ENCODE results near the gene CPNE2.
"Not testable (repeated sequence)": the region's sequence is repeated elsewhere in the genome, so short reads cannot be mapped to it uniquely, and the experiment has no call there.

CPNE2 gene

DNA sequence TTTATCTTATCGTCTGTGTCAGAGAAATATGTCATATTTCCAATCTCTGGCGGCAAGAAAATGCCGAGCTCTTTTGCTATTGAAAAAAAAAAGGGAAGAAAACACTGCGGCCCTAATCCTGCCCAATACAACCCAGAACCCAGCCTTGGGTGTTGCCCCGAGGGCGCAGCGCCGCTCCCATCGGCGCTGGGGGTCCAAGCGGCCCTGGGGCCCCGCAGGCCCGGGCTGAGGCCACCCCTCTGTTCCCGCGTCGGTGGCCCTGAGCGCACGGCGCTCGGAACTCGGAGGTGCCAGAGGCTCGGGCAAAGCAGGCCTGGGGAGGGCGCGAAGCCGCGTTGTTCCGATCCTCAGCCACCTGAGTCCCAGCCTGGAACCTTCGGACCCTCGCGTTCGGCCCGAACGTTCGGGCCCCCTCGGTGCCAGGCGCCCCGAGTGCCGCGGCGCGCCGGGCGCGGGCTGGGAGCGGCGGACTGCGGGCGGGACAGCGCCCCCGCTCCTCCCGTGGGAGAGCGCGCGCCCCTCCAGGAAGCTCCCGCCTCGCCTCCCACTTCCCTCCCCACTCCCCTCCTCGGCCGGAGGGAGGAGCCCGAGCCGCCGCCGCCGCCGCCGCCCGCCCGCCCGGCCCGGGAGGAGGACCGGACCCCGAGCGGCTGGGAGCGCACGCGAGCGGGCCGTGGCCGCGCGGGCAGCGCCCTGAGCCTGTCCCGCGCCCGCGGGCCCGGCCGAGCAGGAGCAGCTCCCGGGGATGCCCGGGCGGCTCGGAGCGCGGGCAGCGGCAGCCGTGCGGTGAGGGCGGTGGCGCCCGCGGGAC, at the start of gene CPNE2:
Gene CPNE2 (plus strand): TSS at position 609 of the 811 bp plus-strand sequence. CDS start 18,160 bp downstream, outside the sequence.
- no peak for DNase-seq

DNA sequence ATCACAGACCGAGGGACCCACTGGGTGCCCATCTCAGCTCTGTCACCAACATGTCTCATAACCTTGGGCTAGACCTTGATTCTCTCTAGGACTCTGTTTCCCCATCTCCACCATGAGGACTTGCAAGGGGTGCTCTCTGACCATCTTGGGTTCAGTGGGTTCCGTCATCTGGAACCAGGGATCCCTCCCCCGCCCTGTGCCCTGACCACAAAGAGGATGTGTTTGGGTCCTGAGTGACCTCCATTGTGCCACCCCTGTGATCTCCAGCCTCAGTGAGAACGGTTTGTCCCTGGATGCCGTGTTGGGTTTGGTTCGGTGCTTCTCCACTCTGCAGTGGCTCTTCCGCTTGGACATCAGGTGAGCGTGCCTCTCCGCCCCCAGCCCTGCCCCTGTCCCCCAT, 49.1 kb upstream of the CPNE2 start:
- DNase-seq = no peak

DNA sequence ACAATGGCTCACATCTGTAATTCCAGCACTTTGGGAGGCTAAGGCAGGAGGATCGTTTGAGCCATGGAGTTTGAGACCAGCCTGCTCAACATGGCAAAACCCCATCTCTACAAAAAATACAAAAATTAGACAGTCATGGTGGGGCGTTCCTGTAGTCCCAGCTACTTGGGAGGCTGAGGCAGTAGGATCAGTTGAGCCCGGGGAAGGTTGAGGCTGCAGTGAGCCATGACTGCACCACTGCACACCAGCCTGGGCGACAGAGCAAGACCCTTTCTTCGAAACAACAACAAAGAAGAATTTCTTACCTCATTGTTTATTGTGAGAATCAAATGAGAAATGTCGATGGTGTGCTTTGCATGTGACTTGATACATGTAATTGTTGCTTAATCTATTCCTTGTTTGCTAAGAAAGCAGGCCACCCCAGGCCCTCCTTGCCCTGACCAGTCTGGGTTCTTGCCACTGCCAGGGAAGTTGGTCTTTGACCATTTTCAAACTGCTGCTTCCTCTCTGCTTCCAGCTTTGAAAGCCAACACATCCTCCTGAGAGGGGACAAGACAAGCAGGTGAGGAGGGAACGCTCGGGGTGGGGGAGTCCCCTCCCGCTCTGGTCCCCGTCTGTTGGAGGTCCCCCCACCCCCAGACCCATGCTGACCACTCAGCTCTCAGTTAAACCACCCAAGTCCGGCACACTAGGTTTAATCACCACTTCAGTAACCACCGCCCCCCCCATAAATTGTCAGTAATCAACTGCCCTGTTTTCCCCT, 47.3 kb upstream of the CPNE2 start:
- DNase-seq = no peak

DNA sequence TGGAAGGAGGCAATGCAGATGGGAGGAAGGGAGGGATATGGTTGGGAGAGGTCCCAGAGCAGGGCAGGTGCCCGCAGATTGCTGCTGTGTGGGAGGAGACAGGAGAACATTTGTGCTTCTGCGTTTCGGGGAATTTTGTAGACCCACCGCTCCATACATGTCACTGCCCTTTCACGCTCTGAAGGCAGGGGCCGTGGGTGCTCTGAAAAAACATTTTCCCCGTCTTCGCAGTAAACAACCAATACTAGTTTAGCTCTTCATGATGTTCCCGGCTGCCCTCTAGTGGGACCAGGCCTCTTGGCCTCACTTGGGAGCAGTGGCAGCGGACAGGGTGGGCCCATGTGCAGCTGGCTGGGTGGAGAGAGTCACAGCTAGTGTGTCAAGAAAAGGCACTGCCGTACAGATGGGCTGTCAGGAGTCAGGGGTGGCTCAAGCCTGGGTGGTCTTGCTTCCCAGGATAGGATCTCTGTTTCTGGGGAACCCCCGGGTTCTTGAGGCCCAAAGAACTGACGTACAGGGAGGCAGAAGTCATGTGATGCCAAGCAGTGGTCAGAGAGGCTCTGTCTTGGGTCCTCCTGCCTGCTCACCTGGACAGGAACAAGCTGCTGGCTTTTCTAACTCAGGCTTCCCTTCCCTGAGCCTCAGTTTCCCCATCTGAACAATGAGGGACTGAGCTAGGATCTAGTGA, 46.5 kb upstream of the CPNE2 start:
- DNase-seq = no peak

DNA sequence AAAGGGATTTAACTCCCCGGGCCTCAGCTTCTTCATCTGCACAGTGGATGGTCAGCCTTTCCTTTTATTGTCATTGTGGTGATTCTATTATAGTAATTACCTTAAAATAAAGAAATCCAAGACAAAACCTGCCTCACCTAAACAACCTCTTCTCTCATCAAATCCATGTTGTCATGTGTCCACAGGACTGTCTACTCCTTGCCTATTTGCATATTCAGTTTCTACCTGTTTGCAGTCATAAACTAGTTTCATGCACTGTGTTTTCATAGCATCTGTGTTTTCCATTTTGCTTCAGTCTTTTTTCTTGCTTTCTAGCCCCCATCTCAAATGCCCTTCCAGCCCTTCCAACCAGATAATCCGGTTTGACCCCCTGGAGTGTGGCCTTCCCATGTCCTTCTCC, 44.3 kb upstream of the CPNE2 start:
- no peak for DNase-seq

DNA sequence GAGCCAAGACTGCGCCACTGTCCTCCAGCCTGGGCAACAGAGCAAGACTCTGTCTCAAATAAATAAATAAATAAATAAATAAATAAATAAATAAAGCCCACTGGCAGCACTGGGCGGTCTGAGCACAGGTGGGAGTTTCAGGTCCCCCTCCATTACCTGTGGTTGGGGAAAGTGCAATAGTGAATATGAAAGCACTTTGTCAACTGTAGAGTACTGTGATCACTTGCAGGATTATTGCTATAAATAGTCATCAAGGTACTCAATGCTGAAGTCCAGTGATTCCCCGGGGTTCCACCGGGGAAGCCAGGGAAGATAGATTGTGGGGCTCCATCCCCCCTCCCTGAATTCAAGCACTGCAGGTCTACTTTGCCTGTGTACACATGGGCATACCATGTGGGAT, 42.7 kb upstream of the CPNE2 start:
- no peak for DNase-seq

DNA sequence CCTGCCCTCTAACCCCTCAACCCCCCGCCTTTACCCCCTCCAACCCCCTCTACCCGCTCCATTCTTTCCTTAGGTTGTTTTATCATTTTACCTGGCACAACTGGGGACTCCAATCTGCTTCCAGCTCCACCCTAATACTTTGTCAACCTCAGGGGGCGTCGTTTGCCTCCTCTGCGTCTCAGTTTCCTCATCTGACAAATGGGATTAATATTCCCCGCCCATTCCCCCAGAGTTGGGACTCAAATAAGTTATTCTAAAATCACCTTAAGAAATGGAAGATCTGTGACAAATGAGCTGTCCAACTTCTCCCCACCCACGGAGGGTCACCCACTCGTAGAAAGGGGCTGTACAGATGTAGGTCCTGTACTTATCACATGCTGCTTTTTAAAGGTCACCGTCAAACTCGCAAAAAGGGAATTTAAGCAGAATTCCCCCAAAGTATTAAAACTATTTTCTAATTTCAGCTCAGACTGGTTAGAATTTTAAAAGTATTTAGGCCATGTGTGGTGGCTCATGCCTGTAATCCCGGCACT, 40.6 kb upstream of the CPNE2 start:
- no peak for DNase-seq

DNA sequence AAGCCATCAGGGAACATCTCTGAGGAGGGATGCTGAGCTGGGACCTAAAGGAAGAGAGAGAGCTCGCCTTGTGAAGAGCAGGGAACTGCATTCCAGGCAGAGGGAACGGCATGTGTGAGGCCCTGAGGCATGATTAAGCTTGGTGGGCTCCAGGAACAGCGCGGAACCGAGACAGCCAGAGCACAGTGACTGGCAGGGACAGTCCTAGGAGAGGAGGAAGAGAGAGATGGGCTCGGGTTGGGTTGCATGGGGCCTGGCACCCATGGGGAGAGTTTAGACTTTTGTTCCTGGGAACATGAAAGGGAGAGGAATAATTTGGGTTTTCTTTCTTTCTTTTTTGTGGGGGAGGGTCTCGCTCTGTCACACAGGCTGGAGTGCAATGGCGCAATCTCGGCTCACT, 39.2 kb upstream of the CPNE2 start:
- DNase-seq = no peak

DNA sequence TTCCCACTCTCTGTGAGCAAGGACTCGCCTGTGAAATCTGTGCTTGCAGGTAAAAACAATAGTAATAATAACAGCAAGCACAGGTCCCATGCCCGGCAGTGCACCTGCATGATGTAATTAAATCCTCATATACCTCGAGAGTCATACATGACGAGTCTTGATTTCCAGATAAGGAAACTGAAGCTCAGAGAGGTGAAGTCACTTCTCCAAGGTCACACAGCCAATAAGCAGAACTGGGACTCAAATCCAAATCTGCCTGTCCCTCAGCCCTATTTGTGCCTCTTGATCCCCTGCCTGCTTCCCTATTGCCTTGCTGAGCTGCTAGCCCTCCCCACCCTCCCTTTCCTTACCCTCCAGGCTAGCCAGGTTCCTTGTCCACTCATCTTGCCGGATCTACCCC, 38.0 kb upstream of the CPNE2 start:
- no peak for DNase-seq

DNA sequence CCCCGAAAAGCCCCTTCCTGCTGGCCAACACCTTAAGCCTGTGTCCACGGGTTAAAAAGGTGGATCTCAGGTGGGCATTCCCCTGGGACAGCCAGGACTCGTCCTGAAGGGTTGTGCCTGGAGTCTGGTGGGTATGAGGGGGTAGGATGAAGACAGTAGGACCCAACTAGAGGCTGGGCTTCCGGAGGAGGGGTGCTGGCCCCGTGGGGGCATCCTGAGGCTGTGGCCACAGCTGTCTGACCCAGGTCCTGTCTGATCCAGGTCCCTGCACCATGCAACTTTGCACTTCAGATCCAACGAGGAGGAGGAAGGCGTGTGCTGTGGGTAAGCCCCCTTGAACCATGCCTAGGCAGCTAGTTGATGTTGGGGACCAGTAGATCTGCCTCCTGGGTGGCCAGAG, 37.6 kb upstream of the CPNE2 start:
- no peak for DNase-seq

DNA sequence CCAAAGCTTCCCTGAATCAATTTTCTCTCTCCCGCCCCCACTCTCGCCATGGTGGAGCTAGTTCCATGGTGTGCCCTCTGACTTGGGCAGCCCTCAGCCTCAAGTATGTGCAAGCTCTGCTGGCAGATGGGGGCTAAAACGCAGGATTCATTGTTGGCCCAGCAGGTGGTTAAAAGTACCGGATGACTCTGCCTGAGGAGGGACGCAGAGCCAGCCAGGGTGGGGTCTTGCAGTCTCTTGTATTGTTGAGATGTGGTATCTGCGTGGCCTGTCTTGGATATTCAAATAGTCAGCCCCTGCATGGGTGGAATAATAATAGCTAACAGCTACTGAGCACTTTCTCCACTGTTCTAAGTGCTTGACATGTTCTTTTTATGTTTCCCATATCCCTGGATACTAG, 36.7 kb upstream of the CPNE2 start:
- DNase-seq = no peak

DNA sequence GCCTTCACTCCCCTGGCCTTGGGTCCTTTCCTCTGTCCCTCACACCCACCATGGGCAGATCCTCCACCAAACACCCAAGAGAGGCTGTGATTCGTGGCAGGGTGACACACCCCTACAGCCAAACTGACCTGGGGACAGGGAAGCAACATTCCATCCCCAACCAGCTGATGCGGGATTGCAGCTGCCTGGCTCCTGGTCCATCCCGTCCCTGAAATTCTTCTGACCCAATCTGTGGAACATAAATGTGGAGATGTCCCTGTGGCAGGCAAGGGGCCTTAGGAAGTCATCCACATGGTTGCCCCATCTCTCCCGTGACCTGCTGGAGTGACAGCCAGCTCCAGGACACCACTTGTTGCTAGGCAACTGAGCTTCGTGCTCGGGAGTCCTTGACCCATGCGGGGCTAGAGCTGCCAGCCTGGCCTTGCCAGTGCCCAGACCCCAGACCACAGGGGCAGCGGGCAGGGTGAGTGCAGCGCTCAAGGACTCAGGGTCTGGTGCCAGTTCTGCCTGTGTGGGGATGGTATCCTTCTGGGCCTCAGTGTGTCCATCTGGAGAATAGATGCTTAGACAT, 34.0 kb upstream of the CPNE2 start:
- DNase-seq = no peak

DNA sequence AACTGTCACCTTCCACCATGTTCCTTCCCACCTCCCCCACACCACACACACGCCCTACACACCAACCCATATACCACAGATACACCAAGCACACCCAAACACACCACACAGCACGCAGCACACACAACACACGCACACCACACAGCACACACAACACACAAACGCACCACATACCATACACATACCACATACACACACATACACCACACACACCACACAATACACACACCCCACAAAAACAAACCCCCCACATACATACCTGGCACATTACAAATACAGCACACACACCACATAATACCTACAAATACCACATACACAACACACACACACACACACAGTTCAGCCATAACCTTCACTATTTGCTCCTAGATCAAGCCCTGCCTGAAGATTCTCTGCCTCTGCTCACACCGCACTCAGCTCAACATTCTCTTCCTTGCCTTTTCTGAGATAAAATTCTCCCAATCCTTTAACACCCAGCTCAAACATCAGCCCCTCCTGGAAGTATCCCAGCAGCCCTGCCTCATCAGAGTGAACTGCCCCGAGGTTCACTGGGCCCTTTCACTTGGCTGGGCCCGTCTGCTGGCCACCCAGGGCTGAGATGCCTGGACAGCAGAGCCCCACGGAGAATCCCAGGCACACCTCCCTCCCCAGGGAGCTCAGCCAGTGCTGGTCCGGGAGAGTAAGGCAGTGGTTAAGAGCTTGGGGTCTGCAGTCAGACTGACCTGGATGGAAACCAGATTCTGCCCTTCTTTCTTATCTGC, 31.9 kb upstream of the CPNE2 start:
- DNase-seq = no peak

DNA sequence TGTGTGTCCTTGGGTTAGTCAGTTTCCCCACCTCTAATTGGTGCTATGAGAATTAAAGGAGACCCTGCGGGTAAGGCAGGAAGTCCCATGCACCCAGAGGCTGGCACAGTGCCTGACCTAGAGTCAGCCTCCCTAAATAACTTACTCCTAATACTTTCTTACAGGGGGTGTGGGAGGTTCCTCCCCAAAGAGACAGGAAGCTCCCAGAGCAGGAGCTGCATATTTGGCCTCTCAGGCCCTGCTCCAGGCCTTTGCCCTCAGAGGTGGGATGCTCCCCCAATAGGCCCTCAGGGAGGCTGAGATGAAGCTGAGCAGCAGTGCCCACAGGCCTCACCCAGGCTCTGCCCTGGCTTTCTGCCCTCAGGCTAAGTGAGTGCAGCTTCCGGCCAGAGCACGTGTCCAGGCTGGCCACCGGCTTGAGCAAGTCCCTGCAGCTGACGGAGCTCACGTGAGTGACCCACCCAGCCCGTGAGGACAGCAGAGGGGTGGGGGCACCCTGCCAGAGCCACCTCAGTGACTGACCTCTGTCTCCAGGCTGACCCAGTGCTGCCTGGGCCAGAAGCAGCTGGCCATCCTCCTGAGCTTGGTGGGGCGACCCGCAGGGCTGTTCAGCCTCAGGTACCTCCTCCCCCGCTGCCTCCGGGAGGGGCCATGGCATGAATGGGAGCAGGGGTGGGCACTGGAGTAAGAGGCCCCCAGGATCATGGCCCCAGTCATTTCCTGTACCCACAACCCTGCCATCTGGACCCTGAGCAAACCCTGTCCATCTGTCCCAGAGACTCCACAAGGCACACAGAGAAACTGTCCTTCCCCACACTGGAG, 31.1 kb upstream of the CPNE2 start:
- DNase-seq = no peak

DNA sequence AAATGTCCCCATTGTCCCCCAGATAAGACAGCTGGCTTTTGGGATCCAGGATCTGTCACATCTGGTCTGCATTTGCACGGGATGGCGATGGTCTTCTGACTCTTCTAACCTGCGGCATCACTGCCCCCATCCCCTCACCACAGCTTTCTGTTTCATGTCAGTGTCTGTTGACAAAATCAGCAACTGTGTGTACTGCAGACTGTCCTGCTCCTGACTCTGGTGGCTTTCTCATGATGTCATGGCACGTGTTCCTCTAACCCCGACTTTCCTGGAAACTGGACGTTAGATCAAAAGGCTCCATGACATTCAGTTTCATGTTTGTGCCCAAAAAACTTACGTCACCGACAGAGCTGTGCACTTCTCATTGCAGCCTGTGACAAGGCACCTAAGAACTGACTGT, 30.1 kb upstream of the CPNE2 start:
- no peak for DNase-seq

DNA sequence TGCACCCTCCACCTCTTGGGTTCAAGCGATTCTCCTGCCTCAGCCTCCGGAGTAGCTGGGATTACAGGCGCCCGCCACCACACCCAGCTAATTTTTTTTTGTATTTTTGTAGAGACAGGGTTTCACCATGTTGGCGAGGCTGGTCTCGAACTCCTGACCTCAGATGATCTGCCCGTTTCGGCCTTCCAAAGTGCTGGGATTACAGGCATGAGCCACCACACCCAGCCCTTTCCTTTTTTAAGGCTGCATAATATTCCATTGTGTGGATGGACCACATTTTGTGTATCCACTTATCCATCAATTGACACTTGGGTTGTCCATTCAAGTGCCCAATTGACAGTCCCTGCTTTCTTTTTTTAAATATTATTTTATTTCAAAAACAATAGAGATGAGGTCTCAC, 29.2 kb upstream of the CPNE2 start:
- not testable (repeated sequence) for DNase-seq

DNA sequence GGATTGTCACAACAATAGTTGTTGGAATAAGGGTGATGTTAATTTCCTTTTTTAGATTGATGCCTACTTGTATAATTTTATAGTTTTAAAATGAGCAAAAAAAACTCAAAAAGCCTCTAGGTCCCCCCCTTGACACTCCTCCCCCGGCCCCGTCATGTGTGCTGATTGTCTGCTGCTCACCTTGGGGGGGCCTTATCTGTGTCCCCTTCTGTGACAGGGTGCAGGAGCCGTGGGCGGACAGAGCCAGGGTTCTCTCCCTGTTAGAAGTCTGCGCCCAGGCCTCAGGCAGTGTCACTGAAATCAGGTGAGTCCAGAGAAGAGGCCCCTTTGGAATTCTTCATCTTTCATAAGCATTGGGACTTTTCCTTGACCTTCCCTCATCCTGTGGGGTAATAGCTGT, 27.4 kb upstream of the CPNE2 start:
- DNase-seq = no peak

DNA sequence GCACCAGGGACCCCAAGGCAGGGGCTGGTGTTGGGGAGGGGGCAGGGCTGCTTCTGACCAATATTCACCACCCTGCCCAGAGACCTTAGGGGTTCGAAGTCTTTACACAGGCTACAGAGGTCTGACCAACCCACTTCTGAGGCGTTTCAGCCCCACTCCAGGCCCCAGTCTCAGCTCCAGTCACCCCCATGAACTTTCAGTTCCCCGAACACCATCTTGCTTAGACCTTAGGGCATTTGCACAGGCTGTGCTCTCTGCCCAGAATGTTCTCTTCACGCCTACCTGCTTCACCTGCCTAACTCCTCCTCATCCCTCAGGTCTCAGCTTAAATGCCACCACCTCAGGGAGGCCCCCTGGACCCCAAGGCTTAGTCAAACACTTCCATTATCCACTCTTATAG, 25.8 kb upstream of the CPNE2 start:
- DNase-seq = no peak

DNA sequence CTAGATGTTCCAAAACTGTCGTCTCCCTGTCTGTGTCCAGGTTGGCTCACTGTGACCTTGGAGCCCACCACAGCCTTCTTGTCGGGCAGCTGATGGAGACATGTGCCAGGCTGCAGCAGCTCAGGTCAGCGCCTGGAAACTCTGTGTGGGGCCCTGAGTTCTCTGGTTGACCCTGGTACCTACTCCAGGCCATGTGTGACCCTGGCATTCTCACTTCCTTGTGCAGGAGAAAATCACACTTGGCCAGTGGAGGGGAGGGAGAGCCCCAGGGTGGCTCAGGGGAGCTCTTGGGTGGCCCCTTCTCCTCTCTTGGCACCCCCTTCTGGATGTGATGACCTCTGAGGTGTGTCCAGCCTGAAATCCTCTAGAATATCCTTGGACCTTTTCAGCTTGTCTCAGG, 25.0 kb upstream of the CPNE2 start:
- DNase-seq = no peak

DNA sequence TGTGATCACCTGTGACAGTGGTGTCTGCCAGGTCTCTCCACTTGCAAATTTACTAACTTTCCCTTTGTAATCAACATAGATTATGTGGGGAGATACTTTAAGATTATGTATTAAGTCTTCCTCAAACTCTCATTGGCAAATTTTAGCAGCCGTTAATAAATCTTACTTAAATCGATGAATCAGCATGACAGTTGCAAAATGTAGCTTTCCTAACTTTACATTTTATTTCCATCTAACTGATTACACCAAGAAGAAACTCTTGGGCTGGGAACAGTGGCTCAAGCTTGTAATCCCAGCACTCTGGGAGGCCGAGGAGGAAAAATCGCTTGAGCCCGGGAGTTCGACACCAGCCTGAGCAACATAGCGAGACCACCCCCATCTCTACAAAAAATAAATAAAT, 23.3 kb upstream of the CPNE2 start:
- no peak for DNase-seq

DNA sequence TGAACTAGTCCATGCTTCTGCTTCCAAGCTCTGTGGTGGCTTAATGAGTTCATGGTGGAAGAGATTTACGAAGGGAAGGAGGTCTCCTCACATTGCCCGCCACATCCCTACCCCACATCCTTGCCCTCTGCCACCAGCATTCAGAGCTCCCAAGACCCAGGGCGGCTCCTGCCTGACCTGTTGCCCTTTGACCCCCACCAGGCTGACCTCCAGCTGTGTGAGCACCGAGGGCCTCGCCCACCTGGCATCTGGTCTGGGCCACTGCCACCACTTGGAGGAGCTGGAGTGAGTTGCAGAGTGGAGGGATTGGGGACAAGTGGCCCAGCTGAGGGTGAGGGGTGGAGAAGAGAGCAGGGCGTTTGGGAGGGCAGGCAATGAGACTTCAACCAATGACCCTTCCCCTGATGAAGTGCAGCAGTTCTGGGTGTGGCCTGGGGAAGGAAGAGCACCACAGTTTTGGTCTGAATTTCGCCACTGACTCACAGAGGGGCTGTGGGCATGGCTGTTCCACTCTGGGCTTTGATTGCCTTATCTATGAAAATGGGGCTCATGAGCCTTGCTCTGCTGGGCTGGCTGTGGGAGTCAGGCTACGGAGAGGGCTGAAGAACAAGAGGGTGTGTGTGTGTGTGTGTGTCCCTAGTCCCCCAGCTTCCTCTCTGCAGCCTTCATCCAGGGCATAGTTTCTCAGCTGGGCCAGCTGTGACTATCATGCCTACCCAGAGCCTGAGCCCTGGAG, 22.6 kb upstream of the CPNE2 start:
- no peak for DNase-seq

Data from stimulated activated CD4-positive, alpha-beta T cell treated with anti-CD3 and anti-CD28 coated beads, Interleukin-1b, Interleukin-23, amount 100 ng/mL, for 48 hours (primary cell).